ENCODE measurements around the gene CAMSAP3.
A peak's percentile ranks its signal among the peaks of the same experiment; 100 is the strongest.

Gene CAMSAP3

GRCh38 chr19:7579182-7579581 lies 16.5 kb upstream of the CAMSAP3 start:
- DNase-seq, result no peak

- no peak for DNase-seq
Observed at GRCh38 chr19:7582446-7582845, 13.2 kb upstream of the CAMSAP3 start.

- DNase-seq, result no peak
Observed at GRCh38 chr19:7589822-7590221, 5.8 kb upstream of the CAMSAP3 start.

GRCh38 chr19:7590256-7590655 lies 5.4 kb upstream of the CAMSAP3 start:
- no peak for DNase-seq

- DNase-seq, result no peak
Observed at GRCh38 chr19:7596211-7596937, 711 bp downstream of the CAMSAP3 start.

GRCh38 chr19:7597689-7598088 lies 2.0 kb downstream of the CAMSAP3 start:
- DNase-seq, result no peak

- no peak for DNase-seq
Observed at GRCh38 chr19:7598180-7598579, 2.5 kb downstream of the CAMSAP3 start.

- DNase-seq, result no peak
Observed at GRCh38 chr19:7600721-7601120, 5.1 kb downstream of the CAMSAP3 start.

- peak; percentile 66 for DNase-seq
Observed at GRCh38 chr19:7602240-7602934, 6.7 kb downstream of the CAMSAP3 start.

GRCh38 chr19:7602935-7603497 lies 7.4 kb downstream of the CAMSAP3 start:
- peak; percentile 66 for DNase-seq

- DNase-seq, result no peak
Observed at GRCh38 chr19:7603919-7604318, 8.3 kb downstream of the CAMSAP3 start.

- no peak for DNase-seq
Observed at GRCh38 chr19:7605490-7606222, 10.0 kb downstream of the CAMSAP3 start.

- no peak for DNase-seq
Observed at GRCh38 chr19:7606289-7606688, 10.6 kb downstream of the CAMSAP3 start.

GRCh38 chr19:7607212-7607873 lies 11.7 kb downstream of the CAMSAP3 start:
- no peak for DNase-seq

- no peak for DNase-seq
Observed at GRCh38 chr19:7607874-7608560, 12.4 kb downstream of the CAMSAP3 start.

- DNase-seq, result no peak
Observed at GRCh38 chr19:7610491-7611240, 15.0 kb downstream of the CAMSAP3 start.

- no peak for DNase-seq
Observed at GRCh38 chr19:7611541-7612279, 16.0 kb downstream of the CAMSAP3 start.

GRCh38 chr19:7612282-7613274 lies 16.9 kb downstream of the CAMSAP3 start:
- DNase-seq, result no peak
